Activated CD4-positive, alpha-beta T cell treated with anti-CD3 and anti-CD28 coated beads, Interleukin-2, amount 10 ng/mL, durations not matched to agents 7 days and 5 days (primary cell): ENCODE measurements around the gene IGFLR1. TPM values are rescaled to one million over a fixed set of nuclear protein-coding genes. Genes with fewer than 3 reads are reported as not detected.
A peak's percentile ranks its signal among the peaks of the same experiment; 100 is the strongest.

Experiments used
- CTCF ChIA-PET: fragments of 350-600 bp; sonication (Branson Sonifier 250); formaldehyde crosslinking; loops from one replicate; lab custom pipeline; 2021; ENCODE audit warnings: antibody characterized with exemption; lab: Charles Lee
- POLR2A ChIA-PET: fragments of 350-600 bp; sonication (Branson Sonifier 250); formaldehyde crosslinking; loops from one replicate; lab custom pipeline; 2021; ENCODE audit warnings: antibody characterized with exemption; lab: Charles Lee
- DNase-seq: peaks from one replicate; pipeline ENCODE4 v3.0.0-alpha.2; 2020
- H3K27ac Mint-ChIP-seq: one replicate; pipeline ENCODE4 v1.8.0; 2021; ENCODE audit warnings: mild to moderate bottlenecking, moderate library complexity, mixed read lengths
- H3K27me3 Mint-ChIP-seq: one replicate; pipeline ENCODE4 v1.8.0; 2021; ENCODE audit warnings: mixed read lengths
- H3K36me3 Mint-ChIP-seq: one replicate; pipeline ENCODE4 v1.8.0; 2021; ENCODE audit warnings: low read depth, mixed read lengths
- H3K4me1 Mint-ChIP-seq: one replicate; pipeline ENCODE4 v1.8.0; 2021; ENCODE audit warnings: mixed read lengths
- H3K4me3 Mint-ChIP-seq: one replicate; pipeline ENCODE4 v1.8.0; 2021; ENCODE audit warnings: mild to moderate bottlenecking, moderate library complexity, mixed read lengths
- H3K9me3 Mint-ChIP-seq: one replicate; pipeline ENCODE4 v1.8.0; 2021; ENCODE audit warnings: mixed read lengths
- total RNA-seq, 2 experiments: library from RNA; stranded (reverse); gene quantifications; one replicate each; pipeline ENCODE4 v1.2.3, GENCODE V29; 2021

IGFLR1 gene
- total RNA-seq, 2 experiments from 2014 or later = 53.7 to 54.6 TPM

- Mint-ChIP-seq H3K4me1 (peaks cover 70% of the 10 kb centered on the region), H3K4me3 (peak overlapping the region; percentile 87), H3K27ac (peak overlapping the region; percentile 99), H3K27me3 (no peaks in the 10 kb centered on the region), H3K36me3 (peaks cover 6% of the 10 kb centered on the region), H3K9me3 (no peaks in the 10 kb centered on the region)
- POLR2A ChIA-PET = interaction anchor here (0.5 to 4.3 kb wide), 3 partner anchors 10 to 107 kb away, joined by 3 to 31 read pairs (median 3); no protein-coding TSS in a partner anchor
- CTCF ChIA-PET = interaction anchor here (0.6 to 6.0 kb wide), 9 partner anchors 8 to 96 kb away, joined by 3 to 72 read pairs (median 5); partner anchors contain the start of genes IGFLR1, LIN37, PSENEN and U2AF1L4
- peak; percentile 67 for DNase-seq
Observed at GRCh38 chr19:35712567-35713505, 29.4 kb downstream of the IGFLR1 start.

GRCh38 chr19:35710784-35711723, 31.2 kb downstream of the IGFLR1 start:
- peak overlapping the region; percentile 99 for H3K27ac Mint-ChIP-seq
- H3K36me3 Mint-ChIP-seq = peaks cover 2% of the 10 kb centered on the region
- CTCF ChIA-PET = interaction anchor here (0.7 to 6.0 kb wide), 3 partner anchors 9 to 26 kb away, joined by 5 to 72 read pairs (median 26); no protein-coding TSS in a partner anchor
- no peaks in the 10 kb centered on the region for H3K9me3 Mint-ChIP-seq
- POLR2A ChIA-PET = interaction anchor here (0.6 to 4.3 kb wide), 4 partner anchors 9 to 17 kb away, joined by 3 to 31 read pairs (median 8); no protein-coding TSS in a partner anchor
- DNase-seq = peak; percentile 64
- H3K4me1 Mint-ChIP-seq = peaks cover 63% of the 10 kb centered on the region
- H3K4me3 Mint-ChIP-seq = peak overlapping the region; percentile 37
- H3K27me3 Mint-ChIP-seq = no peaks in the 10 kb centered on the region

GRCh38 chr19:35708391-35708790, 33.9 kb downstream of the IGFLR1 start:
- no peak overlapping the region for H3K27ac Mint-ChIP-seq
- DNase-seq = no peak
- CTCF ChIA-PET = interaction anchor here (0.7 to 1.2 kb wide), 5 partner anchors 14 to 555 kb away, joined by 3 to 5 read pairs (median 4); no protein-coding TSS in a partner anchor
- peaks cover 37% of the 10 kb centered on the region for H3K4me1 Mint-ChIP-seq
- no peak overlapping the region for H3K4me3 Mint-ChIP-seq
- H3K9me3 Mint-ChIP-seq = no peaks in the 10 kb centered on the region
- no peaks in the 10 kb centered on the region for H3K27me3 Mint-ChIP-seq
- peaks cover 2% of the 10 kb centered on the region for H3K36me3 Mint-ChIP-seq
- POLR2A ChIA-PET = no interaction called here

GRCh38 chr19:35704218-35704617, 38.0 kb downstream of the IGFLR1 start, which contains the start of gene ZBTB32:
ZBTB32 (plus strand) TSS chr19:35704558; CDS start chr19:35714627, 10,069 bp downstream.
- no peaks in the 10 kb centered on the region for H3K9me3 Mint-ChIP-seq
- ChIA-PET CTCF (interaction anchor here (2.0 to 2.4 kb wide), 2 partner anchors 9 to 36 kb away, joined by 8 to 11 read pairs; no protein-coding TSS in a partner anchor), POLR2A (no interaction called here)
- no peak for DNase-seq
- no peak within 1 kb of the TSS for H3K4me3 Mint-ChIP-seq
- H3K36me3 Mint-ChIP-seq = no peaks in the 10 kb centered on the region
- no peaks in the 10 kb centered on the region for H3K27me3 Mint-ChIP-seq
- H3K27ac Mint-ChIP-seq = no peak within 1 kb of the TSS
- H3K4me1 Mint-ChIP-seq = peaks cover 6% of the 10 kb centered on the region

- H3K36me3 Mint-ChIP-seq = no peaks in the 10 kb centered on the region
- DNase-seq = no peak
- ChIA-PET POLR2A (interaction anchor here (0.5 to 3.0 kb wide), 2 partner anchors 9 to 15 kb away, joined by 4 to 31 read pairs; no protein-coding TSS in a partner anchor), CTCF (interaction anchor here (0.6 to 2.8 kb wide), 12 partner anchors 9 to 961 kb away, joined by 3 to 26 read pairs (median 4); no protein-coding TSS in a partner anchor)
- H3K4me1 Mint-ChIP-seq = peaks cover 10% of the 10 kb centered on the region
- no peaks in the 10 kb centered on the region for H3K27me3 Mint-ChIP-seq
- no peak overlapping the region for H3K4me3 Mint-ChIP-seq
- H3K9me3 Mint-ChIP-seq = no peaks in the 10 kb centered on the region
- H3K27ac Mint-ChIP-seq = no peak overlapping the region
Observed at GRCh38 chr19:35703343-35703742, 38.9 kb downstream of the IGFLR1 start.

- no peaks in the 10 kb centered on the region for H3K9me3 Mint-ChIP-seq
- H3K27ac Mint-ChIP-seq = peak overlapping the region; percentile 94
- CTCF ChIA-PET = interaction anchor here (0.6 to 2.8 kb wide), 12 partner anchors 8 to 229 kb away, joined by 3 to 26 read pairs (median 4); no protein-coding TSS in a partner anchor
- H3K4me3 Mint-ChIP-seq = peak overlapping the region; percentile 78
- POLR2A ChIA-PET = interaction anchor here (3.0 kb wide), 1 partner anchor 10 kb away, joined by 31 read pairs; no protein-coding TSS in a partner anchor
- no peaks in the 10 kb centered on the region for H3K36me3 Mint-ChIP-seq
- DNase-seq = peak; percentile 97
- peaks cover 10% of the 10 kb centered on the region for H3K4me1 Mint-ChIP-seq
- no peaks in the 10 kb centered on the region for H3K27me3 Mint-ChIP-seq
Observed at GRCh38 chr19:35702223-35703012, 39.8 kb downstream of the IGFLR1 start.

- Mint-ChIP-seq H3K27me3 (no peaks in the 10 kb centered on the region), H3K36me3 (no peaks in the 10 kb centered on the region), H3K4me1 (peaks cover 19% of the 10 kb centered on the region), H3K9me3 (no peaks in the 10 kb centered on the region), H3K4me3 (no peak overlapping the region), H3K27ac (no peak overlapping the region)
- DNase-seq = no peak
- ChIA-PET CTCF (interaction anchor here (0.7 to 7.1 kb wide), 6 partner anchors 9 to 186 kb away, joined by 3 to 72 read pairs (median 4); no protein-coding TSS in a partner anchor), POLR2A (interaction anchor here (0.9 to 1.3 kb wide), 2 partner anchors 16 to 48 kb away, joined by 3 to 5 read pairs; no protein-coding TSS in a partner anchor)
Observed at GRCh38 chr19:35696835-35697234, 45.4 kb downstream of the IGFLR1 start.

- H3K36me3 Mint-ChIP-seq = no peaks in the 10 kb centered on the region
- no peak overlapping the region for H3K27ac Mint-ChIP-seq
- no peaks in the 10 kb centered on the region for H3K9me3 Mint-ChIP-seq
- H3K4me1 Mint-ChIP-seq = peaks cover 19% of the 10 kb centered on the region
- ChIA-PET CTCF (interaction anchor here (0.6 to 7.1 kb wide), 5 partner anchors 11 to 1486 kb away, joined by 3 to 72 read pairs (median 4); no protein-coding TSS in a partner anchor), POLR2A (no interaction called here)
- no peaks in the 10 kb centered on the region for H3K27me3 Mint-ChIP-seq
- no peak overlapping the region for H3K4me3 Mint-ChIP-seq
- DNase-seq = no peak
Observed at GRCh38 chr19:35695895-35696422, 46.3 kb downstream of the IGFLR1 start.

GRCh38 chr19:35693835-35694599, 48.2 kb downstream of the IGFLR1 start:
- DNase-seq = peak; percentile 94
- H3K36me3 Mint-ChIP-seq = no peaks in the 10 kb centered on the region
- H3K27ac Mint-ChIP-seq = no peak overlapping the region
- no peak overlapping the region for H3K4me3 Mint-ChIP-seq
- no peaks in the 10 kb centered on the region for H3K27me3 Mint-ChIP-seq
- H3K4me1 Mint-ChIP-seq = peaks cover 19% of the 10 kb centered on the region
- ChIA-PET CTCF (interaction anchor here (0.6 to 7.1 kb wide), 20 partner anchors 8 to 644 kb away, joined by 3 to 72 read pairs (median 4); partner anchors contain the start of genes COX6B1 and LIN37), POLR2A (interaction anchor here (0.8 kb wide), 1 partner anchor 17 kb away, joined by 3 read pairs; no protein-coding TSS in a partner anchor)
- no peaks in the 10 kb centered on the region for H3K9me3 Mint-ChIP-seq

GRCh38 chr19:35693422-35693821, 48.8 kb downstream of the IGFLR1 start:
- CTCF ChIA-PET = interaction anchor here (0.6 to 7.1 kb wide), 9 partner anchors 9 to 237 kb away, joined by 3 to 72 read pairs (median 4); no protein-coding TSS in a partner anchor
- Mint-ChIP-seq H3K4me3 (no peak overlapping the region), H3K9me3 (no peaks in the 10 kb centered on the region), H3K36me3 (no peaks in the 10 kb centered on the region), H3K27me3 (no peaks in the 10 kb centered on the region), H3K4me1 (peaks cover 15% of the 10 kb centered on the region), H3K27ac (no peak overlapping the region)
- POLR2A ChIA-PET = no interaction called here
- DNase-seq = no peak
